Non-pigmented ciliary epithelial cell (primary cell): ENCODE data around the gene ZNF236.
"Not testable (repeated sequence)": the region's sequence is repeated elsewhere in the genome, so short reads cannot be mapped to it uniquely, and the experiment has no call there.

Experiments
- DNase-seq: peaks from one replicate; pipeline ENCODE4 v3.0.0-alpha.2; 2010; ENCODE audit warnings: low read depth

ZNF236 gene

DNA sequence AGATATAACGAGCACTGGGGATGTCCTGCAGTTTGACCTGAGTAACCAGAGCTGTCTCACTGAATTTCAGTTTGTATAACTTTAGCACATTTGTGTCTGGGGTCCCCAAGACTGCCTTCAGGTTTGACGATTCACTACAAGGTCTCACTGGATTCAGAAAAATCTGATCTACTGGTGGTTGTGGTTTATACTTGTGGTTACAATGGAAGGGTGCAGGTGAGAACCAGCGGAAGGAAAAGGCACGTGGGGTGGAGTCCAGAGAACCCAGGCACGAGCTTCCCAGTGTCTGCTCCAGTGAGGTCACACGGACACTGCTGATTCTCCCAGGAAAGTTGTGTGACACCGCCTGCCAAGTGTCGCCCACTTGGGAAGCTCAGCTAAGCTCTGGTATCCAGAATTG lies 126.0 kb downstream of the ZNF236 start:
- DNase-seq: no peak

DNA sequence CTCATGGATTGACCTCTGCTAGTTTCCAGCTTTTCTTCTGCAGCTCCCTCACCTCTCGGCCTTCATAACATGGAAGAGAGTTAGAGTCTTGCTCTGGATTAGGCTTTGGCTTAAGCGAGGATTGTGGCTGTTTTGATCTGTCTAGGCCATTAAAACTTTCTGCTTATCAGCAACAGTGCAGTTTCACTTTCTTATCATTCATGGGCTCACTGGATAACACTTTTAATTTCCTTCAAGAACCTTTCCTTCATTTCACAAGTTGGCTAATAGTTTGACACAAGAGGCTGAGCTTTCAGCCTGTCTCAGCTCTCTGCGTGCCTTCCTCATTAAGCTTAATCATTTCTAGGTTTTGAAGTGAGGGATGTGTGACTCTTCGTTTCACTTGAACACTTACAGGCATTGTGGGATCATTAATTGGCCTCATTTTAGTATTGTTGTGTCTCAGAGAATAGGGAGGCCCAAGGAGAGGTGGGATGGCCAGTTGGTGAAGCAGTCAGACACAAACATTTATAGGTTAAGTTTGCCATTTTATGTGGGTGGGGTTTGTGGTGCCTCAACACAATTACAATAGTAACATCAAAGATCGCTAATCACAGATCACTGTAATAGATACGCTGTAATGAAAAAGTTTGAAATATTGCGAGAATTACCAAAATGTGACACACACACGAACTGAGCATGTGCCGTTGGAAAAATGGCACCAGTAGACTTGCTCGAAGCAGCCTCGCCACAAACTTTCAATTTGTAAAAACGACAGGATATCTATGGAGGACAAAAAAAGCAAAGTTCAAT lies 129.3 kb downstream of the ZNF236 start:
- DNase-seq: no peak

- no peak for DNase-seq
Observed at GRCh38 chr18:76952747-76953146, 130.4 kb downstream of the ZNF236 start.

DNA sequence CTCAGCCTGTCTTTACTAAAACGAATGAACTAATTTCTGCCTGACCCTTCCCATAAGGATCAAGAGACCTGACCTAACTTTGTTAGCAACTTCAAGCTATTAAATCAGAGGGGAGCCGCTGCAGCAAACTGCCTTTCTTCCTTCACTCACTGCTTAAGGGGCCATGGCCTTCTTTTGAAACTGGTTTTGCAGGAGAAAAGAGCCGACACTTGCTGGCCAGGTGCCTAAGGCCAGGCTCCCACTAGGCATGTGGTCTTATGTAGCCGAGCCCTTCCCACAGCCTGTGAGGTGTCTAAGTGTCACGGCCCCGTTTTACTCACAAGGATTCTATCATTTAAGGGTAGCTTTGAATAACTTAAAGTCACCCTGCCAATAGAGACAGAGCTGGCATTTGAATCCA lies 130.8 kb downstream of the ZNF236 start:
- no peak for DNase-seq

DNA sequence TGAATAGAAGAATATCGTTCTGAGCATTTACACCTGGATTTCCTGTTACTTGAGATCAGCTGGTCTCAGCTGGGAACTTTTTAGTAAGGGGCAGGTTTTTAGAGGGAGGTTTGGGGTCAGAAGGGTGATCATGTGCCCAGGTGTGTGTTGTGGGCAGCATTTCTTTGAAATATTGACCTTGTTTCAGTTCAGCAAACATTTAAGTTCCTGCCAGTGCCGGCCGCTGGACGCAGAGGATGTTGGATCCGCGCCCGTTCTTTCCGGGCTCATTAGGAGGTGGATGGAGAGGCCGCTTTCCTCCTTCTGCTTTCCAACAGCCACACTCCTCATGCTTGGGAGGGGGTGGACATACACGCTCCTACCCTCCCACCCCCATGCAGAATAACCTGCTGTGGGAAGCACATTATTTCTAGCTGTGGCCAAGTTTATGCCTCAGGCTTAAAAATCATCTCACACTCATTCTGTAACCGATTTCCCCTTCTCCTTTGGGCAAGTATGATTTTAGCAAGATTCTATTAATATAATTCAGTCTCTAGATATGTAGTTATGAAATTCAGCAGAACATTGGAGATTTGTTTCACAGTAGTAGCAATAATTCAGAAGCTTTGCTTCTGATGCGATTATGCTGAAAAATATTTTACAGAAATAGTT lies 131.4 kb downstream of the ZNF236 start:
- DNase-seq: no peak

DNA sequence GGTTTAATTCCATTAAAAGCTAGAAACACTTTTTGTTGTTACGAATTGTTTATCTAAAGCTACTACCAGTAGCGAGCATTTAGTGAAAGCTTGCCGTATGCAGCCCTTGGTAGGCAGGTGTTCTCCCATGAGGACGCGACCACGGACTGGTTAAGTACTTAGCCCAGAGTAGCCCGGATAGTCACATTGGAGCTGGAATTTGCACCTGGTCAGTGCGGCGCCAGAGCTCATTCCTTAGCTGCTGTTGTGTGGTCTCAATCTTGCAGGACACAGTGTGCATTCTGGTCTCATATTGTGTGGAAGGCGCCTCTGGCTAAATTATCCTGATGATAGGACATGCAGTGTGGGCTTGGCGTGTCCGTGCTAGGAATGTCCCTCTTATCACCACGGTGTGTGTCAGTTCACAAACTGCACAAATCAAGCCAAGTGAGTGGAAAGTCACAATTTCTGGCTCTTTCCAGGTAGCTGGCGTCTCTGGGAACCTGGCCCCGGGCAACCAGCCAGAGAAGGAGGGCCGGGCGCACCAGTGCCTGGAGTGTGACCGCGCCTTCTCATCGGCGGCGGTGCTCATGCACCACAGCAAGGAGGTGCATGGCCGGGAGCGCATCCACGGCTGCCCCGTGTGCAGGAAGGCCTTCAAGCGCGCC lies 133.3 kb downstream of the ZNF236 start:
- no peak for DNase-seq

GRCh38 chr18:76956648-76957047 lies 134.3 kb downstream of the ZNF236 start:
- no peak for DNase-seq

DNA sequence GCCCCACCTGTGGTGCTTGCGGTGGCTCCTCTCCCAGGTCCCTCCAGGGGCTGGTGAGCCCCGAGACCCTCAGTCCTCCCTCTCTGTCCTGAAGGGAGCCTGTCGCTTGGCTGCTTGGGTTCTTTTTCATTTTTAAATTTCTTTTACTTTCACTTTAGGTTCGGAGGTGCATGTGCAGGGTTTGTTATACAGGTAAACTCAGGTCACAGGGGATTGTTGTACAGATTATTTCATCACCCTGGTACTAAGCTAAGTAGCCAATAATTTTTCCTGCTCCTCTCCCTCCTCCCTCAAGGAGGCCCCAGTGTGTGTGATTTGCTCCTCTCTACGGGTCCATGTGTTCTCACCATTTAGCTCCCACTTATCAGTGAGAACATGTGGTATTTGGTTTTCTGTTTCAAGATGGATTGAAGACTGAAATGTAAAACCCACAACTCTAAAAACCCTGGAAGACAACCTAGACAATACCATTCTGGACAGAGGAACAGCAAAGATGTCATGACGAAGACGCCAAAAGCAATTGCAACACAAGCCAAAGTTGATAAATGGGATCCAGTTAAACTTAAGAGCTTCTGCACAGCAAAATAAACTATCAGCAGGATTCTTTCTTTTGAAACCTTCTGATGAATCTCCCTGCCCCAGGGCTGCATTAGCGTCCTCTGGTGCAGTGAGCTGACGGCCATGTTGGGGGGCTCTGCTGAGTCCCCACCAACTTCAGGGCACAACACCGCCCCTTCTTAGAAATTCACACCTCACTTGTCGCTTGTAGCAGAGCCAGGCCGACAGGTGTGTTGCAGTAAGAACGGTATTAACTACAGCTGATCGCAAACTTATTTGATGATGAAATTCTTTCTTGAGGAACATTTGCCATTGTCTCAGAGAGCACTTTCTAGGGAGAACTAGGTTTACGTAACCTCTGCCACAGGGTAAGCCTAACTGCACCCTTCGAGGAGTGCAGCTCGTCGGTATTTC lies 135.3 kb downstream of the ZNF236 start:
- DNase-seq: no peak

- no peak for DNase-seq
Observed at GRCh38 chr18:76958692-76959341, 136.5 kb downstream of the ZNF236 start.

GRCh38 chr18:76959605-76960004 lies 137.2 kb downstream of the ZNF236 start:
- DNase-seq: no peak

DNA sequence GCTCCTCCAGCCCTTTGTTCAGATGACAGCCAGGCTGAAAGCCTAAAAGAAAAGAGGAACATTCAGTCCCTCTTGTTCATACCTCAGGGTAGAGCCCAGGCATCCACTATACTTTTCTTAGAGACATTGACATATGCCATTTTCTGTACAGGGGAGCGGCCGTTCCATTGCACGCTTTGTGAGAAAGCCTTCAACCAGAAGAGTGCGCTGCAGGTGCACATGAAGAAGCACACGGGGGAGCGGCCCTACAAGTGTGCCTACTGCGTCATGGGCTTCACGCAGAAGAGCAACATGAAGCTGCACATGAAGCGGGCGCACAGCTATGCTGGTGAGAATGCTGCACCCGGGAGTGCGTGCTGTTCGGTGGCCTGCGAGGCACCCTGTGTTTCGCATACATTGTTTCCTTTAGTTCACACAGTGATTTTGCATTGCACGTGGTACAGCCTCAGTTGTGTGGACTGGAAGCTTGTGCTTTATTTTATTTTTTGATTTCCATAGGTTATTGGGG lies 138.2 kb downstream of the ZNF236 start:
- no peak for DNase-seq

DNA sequence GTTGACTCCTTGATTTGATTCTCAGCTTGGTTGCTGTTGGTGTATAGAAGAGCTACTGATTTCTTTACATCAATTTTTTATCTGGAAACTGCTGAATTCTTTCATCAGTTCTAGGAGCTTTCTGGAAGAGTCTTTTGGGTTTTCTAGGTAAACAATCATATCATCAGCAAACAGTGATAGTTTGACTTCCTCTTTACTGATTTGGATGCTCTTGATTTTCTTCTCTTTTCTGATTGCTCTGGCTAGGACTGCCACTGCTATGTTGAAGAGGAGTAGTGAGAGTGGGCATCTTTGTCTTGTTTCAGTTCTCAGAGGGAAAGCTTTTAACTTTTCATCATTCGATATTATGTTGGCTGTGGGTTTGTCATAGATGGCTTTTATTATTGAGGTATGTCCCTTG lies 140.5 kb downstream of the ZNF236 start:
- DNase-seq: no peak

DNA sequence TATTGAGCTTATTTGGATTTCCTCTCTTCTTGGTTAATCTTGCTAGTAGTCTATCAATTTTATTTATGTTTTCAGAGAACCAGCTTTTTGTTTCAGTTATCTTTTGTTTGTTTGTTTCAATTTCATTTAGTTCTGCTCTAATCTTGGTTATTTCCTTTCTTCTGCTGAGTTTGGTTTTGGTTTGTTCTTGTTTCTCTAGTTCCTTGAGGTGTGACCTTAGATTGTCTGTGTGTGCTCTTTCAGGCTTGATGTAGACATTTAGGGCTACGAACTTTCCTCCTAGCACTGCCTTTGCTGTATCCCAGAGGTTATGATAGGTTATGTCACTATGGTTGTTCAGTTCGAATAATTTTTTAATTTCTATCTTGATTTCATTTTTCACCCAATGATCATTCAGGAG lies 141.6 kb downstream of the ZNF236 start:
- no peak for DNase-seq

GRCh38 chr18:76965555-76966151 lies 143.3 kb downstream of the ZNF236 start:
- DNase-seq: not testable (repeated sequence)

DNA sequence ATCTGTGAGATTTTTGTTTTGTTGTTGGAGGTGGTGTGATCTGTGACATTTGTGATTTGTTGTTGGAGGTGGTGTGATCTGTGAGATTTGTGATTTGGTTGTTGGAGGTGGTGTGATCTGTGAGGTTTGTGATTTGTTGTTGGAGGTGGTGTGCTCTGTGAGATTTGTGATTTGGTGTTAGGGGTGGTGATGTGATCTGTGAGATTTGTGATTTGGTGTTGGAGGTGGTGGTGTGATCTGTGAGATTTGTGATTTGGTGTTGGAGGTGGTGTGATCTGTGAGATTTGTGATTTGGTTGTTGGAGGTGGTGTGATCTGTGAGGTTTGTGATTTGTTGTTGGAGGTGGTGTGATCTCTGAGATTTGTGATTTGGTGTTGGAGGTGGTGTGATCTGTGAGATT lies 144.9 kb downstream of the ZNF236 start:
- DNase-seq: not testable (repeated sequence)

- no peak for DNase-seq
Observed at GRCh38 chr18:76967721-76968472, 145.5 kb downstream of the ZNF236 start.

DNA sequence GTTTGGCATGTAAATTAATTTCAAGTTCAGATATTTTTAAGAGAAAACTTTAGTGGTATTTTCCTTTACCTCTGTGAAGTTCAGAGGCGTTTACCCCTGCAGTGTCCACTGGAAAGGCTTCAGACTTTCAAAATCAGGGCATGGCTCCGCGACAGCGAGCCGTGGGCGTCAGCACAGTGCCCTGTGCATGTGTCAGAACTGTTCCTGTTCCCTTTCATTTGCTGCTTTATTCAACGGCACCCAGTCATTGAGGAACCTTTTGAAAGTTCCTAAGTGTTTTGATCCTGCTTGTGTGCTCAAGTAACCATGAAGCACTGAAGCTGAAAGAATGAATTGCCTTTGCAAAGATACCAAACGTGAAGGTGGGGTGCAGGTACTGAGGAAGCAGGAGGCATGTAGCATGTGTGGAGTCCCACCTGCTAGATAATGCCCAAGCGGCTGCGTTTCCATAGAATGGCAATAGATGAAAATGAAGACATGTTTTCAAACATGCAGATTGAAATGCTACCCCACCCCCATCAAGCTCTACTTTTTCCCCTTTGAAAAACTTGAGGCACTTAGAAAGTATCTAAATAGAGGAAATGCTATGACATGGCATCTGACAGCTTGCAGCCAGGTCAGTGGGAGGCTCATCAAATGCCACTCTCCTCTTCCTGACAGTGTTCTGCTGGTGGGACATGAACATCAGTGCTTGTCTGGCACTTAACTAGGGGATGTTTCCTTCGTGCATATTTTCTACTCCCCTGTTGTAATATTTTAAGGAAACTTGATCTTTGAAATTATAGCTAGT lies 148.6 kb downstream of the ZNF236 start:
- no peak for DNase-seq

DNA sequence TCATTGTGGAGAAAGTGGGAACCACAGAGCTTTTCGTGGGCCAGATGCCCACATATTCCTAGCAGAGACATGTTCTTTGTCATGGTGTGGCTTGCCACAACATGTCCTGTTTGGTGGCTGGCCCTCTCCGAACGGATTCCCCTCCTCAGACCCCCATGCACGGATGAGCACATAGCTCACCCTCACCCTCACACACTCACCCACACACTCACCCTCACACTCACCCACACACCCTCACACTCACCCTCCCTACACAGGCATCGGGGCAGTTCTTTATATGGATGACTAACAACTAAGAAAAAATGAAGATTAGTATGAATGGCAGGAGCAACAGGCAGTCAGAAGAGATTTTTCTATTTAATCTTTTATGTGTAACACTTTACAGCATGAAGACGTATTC lies 149.9 kb downstream of the ZNF236 start:
- DNase-seq: no peak

DNA sequence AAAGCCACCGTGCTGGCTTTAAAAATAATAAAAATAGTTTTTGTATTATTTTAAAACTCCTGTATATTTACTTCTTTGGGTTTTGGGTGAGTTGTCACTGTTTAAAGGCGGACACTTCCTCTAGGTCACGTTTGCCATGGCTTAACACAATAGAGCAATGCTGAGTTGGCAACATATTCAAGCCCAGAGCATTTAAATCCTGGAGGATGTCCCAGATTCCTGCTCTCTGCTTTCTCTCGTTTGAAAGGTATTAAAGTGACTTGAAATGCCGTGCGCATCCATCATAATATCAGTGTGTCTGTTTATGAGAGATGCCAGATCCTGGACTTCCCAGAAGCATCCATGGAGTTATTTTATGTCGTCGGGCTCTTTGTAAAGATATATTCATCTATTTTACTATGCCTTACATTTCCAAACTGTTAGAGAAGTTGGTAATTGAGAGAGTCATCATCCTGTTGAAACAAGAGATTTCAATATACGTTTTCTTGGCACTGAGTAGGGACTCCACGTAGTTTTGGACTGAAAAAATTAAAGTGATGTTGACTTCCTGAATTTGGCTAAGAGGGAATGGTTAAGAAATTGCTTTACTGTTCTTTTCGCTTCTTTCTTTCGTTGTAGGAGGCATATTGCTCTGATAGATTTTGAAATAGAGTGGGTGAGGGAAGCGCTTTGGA lies 150.6 kb downstream of the ZNF236 start:
- DNase-seq: no peak
